PC-3 (cell line): ENCODE data around the gene C5.

Experiments used
- CTCF ChIP-seq: fragments of 300-600 bp; sonication (generic); conservative IDR thresholded peaks from 2 replicates; pipeline ENCODE4 v1.5.1; 2017; ENCODE audit warnings: antibody characterized with exemption, low read depth, mild to moderate bottlenecking, low read length
- EZH2 ChIP-seq: fragments of 300-600 bp; sonication (generic); IDR thresholded peaks from one replicate; pipeline ENCODE4 v1.6.1; 2017; ENCODE audit warnings: antibody characterized with exemption, mild to moderate bottlenecking, low read length; ENCODE audit not compliant: unreplicated experiment
- EZH2phosphoT487 ChIP-seq: fragments of 300-600 bp; sonication (generic); IDR thresholded peaks from 2 replicates; pipeline ENCODE4 v1.6.1; 2018; ENCODE audit warnings: mild to moderate bottlenecking, antibody characterized with exemption, low read length, borderline replicate concordance

GRCh38 chr9:120978987-120979386 is 71.1 kb downstream of the C5 start:
- TF ChIP-seq EZH2 (no peak), CTCF (no peak), EZH2phosphoT487 (no peak)
